ENCODE results near the gene CHST12.
A peak's percentile ranks its signal among the peaks of the same experiment; 100 is the strongest.

Gene CHST12

DNA sequence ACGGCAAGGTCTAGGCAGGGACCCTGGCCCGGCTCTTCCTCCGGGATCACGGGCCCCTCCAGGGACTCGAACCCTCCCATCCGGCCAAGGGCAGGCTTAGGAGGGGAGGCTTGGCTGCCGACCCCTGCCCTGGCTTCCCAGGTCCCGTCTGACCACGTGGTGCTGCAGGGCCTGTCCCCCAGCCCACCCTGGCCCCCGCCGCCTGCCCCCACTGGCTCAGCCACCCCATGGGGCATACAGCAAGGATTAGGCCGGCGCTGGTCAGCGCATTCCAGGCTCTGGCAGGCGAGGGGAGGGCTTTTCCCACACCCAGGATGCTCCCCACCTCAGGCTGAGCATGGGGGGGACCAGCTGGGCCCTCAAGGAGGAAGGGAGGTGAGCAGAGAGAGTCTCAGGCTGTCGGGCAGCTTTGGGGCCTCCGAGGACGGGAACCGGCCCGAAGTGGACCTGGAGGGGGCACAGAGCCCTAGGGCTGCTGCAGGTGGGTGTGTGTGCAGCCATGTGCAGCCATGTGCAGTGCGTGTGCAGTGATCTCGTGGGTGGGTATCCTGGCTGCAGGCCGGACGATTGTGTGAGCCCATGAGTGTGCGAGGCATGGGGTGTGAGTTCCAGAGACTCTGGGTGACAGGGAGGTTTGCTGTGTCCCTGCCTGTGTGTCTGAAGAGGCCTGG lies 73.5 kb downstream of the CHST12 start:
- TF ChIP-seq, protein P1, sequence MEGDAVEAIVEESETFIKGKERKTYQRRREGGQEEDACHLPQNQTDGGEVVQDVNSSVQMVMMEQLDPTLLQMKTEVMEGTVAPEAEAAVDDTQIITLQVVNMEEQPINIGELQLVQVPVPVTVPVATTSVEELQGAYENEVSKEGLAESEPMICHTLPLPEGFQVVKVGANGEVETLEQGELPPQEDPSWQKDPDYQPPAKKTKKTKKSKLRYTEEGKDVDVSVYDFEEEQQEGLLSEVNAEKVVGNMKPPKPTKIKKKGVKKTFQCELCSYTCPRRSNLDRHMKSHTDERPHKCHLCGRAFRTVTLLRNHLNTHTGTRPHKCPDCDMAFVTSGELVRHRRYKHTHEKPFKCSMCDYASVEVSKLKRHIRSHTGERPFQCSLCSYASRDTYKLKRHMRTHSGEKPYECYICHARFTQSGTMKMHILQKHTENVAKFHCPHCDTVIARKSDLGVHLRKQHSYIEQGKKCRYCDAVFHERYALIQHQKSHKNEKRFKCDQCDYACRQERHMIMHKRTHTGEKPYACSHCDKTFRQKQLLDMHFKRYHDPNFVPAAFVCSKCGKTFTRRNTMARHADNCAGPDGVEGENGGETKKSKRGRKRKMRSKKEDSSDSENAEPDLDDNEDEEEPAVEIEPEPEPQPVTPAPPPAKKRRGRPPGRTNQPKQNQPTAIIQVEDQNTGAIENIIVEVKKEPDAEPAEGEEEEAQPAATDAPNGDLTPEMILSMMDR (IDR thresholded peaks at IDR 0.05; ENCODE audit: insufficient read depth, missing control alignments) = no peak
- DNase-seq (ENCODE audit: insufficient read length, low spot score) (no peak), FAIRE-seq (no peak)

DNA sequence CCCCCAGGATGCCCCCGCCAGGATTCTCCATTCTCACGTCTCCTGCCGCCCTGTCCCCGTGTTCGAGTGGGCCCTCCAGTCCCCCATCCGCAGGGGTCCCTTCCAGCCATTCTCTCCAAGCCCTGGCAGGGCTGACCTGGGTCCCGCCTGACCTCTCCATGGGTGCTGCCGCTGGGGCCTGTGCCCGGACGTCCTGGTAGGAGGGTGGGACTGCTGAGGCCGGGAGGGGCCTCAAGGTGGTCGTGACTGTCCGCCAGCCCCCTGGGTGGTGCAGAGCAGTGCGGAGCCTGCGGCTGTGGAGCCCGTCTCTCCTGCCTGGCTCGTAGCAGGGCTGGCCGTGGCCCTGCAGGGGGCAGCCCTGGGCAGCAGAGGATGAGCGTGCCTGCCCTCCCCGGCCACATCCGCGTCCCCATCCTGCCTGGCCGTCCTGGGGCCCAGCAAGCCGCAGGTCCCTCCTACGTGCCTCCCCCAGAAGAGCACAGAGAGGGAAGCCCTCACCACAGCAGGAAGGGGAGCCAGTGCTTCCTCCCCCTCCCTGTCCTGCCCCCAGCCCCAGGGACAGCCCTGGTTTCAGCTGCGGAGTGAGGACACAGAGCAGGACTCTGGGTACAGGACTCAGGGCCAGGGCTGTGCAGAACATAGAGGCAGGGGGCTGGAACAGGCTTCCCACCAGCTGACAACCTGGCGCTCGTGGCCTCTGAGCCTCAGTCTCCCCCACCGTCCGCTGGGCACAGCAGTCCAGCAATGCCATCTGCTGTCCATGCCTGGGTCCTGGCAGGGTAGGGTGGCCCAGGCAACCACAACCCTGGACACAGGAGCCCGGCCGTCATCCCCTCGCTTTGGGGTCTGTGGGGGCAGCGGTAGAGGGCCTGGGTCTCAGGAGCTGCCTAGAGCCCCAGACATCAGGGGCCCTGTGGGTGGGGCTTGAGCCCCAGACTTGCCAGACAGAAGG lies 74.3 kb downstream of the CHST12 start:
- FAIRE-seq = no peak
- TF ChIP-seq, protein P1 (IDR thresholded peaks at IDR 0.05; ENCODE audit: insufficient read depth, missing control alignments) = peak; percentile 45
- peak; percentile 96 for DNase-seq (ENCODE audit: insufficient read length, low spot score)

GRCh38 chr7:2478399-2478785 lies 75.0 kb downstream of the CHST12 start:
- DNase-seq (ENCODE audit: insufficient read length, low spot score) = no peak
- TF ChIP-seq, protein P1 (IDR thresholded peaks at IDR 0.05; ENCODE audit: insufficient read depth, missing control alignments) = no peak
- no peak for FAIRE-seq

DNA sequence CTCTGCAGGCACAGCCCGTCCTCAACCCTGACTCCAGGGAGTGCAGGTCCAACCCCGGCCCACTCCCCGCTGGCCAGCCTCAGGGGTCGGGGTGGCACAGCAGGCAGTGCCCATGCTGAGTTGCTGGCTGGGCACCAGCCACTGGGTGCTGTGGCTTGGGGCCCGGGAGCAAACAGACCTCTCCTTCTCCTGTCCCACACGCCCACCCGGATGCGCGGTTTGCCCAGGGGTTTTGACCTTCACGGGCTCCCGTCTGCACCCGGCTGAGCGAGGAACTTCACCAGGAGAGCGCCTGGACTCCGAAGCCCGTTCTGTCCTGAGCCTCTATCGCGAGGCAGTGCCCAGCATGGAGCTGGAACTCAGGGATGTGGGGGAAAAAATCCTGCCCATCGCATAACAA lies 75.4 kb downstream of the CHST12 start:
- DNase-seq (ENCODE audit: insufficient read length, low spot score) (no peak), FAIRE-seq (no peak)
- TF ChIP-seq, protein P1 (IDR thresholded peaks at IDR 0.05; ENCODE audit: insufficient read depth, missing control alignments) = no peak

DNA sequence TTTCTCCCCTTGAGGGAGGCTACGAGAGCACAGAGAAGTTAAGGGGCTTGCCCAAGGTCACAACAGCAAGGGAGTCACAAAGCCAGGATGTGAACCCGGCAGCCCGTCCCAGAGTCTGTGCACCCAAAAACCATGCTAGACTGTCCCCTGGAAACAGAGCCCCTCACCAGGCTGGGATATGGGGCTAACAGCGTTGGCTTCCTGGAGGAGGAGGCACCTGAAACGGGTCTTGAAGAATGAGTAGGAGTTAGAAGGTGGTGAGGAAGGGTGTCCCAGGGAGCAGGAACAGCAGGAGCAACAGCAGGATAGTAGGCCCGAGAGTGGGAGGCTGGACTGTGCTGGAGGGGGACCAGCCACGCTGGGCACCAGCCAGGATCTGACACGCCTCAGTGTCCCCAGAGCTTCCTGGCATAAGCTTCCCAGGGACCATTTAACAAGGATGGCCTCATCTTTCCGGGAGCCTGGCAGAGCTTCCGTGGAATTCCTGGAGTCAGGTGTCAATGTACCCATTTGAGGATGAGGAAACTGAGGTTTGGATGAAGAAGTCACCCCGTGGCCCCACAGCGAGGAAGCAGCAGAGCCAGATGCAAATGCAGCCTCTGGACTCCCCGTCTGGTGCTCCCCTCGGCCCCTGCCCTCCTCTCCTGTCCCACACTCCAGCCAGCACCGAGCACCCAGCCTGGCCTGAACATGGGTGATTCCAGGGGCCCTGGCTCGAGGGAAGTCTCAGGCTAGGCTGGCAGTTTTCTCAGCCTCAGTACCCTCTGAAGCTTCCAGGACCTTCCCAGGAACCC lies 76.1 kb downstream of the CHST12 start:
- no peak for FAIRE-seq
- TF ChIP-seq, protein P1 (IDR thresholded peaks at IDR 0.05; ENCODE audit: insufficient read depth, missing control alignments) = no peak

GRCh38 chr7:2480070-2480408 lies 76.6 kb downstream of the CHST12 start:
- TF ChIP-seq, protein P1 (IDR thresholded peaks at IDR 0.05; ENCODE audit: insufficient read depth, missing control alignments) = no peak
- DNase-seq (ENCODE audit: insufficient read length, low spot score) (no peak), FAIRE-seq (no peak)

More for the DNA sequence above, 76.1 kb downstream of the CHST12 start:
- DNase-seq (ENCODE audit: insufficient read length, low spot score) = no peak
